ENCODE data around the gene NRF1.
A peak's percentile ranks its signal among the peaks of the same experiment; 100 is the strongest.
"Not testable (repeated sequence)": the region's sequence is repeated elsewhere in the genome, so short reads cannot be mapped to it uniquely, and the experiment has no call there.

The NRF1 gene

DNA sequence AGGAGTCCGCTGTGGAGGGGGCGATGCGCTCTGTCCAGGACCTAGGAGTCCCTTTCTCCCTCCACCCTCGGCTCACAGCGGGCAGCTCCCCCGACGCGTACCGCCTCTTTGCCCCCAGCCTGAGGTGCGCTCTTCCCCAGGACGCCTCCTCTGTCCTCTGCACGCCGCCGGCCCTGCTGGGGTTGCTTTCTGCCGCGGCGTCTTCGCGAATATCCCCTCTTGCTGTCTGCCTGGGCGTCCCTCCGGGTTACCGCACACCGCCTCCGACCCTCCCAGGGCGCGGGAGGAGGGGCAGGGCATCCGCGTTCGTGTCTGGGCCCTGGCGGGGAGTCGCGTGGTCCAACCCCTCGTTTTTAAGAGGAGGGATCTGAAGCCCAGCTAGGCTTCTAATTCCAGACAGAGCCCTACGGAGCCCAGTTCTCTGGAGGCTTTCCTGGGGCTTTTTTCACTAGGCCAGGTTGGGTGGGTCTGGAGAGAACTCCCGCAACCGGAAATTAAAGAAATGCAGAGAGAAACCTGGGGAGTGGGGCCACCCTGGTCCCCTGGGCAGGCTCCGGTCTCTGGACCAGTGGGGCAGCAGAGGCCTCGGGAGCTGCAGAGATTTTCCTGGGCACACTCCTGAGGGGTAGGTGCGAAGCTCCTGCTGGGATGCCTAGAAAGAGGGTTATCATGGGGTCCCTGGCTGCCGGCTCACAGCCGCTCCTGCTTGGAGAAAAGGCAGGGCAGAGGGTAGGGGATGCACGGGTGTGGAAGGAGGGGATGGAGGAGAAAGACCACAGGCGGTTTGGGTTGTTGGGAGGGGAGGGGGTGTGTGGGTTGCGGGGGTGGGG is 174.4 kb downstream of the NRF1 start:
- no peak for DNase-seq

DNA sequence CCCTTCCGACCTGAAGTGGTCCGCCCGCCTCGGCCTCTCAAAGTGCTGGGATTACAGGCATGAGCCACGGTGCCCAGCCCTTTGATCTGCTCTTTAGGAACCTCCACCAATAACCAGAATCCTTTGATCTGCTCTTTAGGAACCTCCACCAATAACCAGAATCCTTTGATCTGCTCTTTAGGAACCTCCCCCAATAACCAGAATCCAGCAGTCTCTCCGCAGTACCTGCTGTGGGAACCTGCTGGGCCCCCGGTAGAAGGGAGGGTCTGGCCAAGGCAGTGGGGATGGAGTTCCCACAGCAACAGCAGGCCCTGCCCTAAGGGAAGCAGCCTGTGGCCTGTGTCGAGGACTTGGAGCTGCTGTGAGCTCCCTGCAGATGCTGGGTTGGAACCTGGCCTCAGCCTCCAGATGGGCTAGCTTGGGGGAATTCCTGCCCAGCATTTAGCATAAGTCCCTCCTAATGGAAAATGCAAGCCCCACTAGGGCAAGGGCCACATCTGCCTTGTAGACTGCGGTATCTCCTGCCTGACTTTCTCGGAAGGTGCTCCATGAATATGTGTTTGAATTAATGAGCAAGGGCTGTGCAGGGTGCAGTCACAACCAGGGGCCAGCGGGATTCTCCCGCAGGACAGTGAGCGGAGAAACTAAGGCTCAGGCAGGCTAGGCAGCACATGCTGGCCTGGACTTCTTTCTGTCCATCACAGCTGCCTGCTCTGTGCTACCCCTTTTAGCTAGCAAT is 175.5 kb downstream of the NRF1 start:
- DNase-seq: no peak

DNA sequence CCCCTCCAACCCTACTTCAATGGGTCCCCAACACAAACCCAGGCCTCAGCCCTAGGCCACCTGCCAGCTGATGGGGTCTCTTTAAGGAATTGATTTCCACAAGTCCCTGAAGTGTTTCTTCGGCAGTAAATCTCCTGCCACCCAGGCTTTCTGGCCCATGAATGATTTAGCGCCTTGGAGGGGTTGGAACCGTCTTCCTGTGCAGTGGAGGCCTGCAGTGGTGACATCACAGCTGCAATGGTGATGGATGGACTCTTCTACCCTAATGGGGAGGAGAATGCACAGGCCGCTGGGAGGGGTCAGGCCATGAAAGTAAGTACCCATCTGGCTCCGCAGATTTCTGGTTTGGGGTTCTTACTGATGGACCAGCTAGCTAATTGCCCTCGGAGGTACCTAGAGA is 177.5 kb downstream of the NRF1 start:
- no peak for DNase-seq

DNA sequence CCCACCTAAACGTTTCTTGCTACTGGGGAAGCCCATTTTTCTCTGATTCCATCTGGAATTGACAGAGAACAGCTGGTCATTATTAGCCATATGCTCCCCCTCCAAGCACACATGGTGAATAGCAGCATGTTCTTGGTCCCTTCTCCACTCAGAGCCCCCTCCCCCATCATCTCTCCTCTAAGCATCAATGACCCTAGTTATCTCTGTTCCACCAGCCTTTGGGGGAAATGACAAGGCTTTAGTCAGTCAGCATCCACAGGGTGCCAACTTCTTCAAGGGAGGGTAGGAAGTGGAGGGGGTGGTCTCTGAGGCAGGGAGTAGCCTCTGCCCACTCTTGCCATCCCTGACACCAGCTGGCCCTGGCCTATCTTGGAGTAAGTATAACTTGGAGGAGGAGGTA is 178.1 kb downstream of the NRF1 start:
- no peak for DNase-seq

DNA sequence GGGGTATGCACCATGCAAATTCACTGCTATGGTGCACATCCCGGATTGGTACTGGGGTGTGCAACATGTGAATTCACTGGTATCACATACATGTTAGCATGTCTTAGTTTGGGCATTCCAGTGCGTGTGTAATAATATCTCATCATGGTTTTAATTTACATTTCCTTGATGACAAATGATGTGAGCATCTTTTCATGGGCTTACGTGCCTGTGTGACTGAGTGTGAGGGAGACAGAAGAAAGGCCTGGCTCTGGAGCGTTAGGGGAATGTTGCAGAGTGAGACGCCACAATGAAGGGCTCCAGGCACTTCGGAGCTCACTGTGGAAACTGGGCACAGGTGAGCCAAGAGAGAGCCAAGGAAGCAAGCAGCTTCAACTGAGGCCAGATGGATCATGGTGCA is 178.6 kb downstream of the NRF1 start:
- peak; percentile 69 for DNase-seq

DNA sequence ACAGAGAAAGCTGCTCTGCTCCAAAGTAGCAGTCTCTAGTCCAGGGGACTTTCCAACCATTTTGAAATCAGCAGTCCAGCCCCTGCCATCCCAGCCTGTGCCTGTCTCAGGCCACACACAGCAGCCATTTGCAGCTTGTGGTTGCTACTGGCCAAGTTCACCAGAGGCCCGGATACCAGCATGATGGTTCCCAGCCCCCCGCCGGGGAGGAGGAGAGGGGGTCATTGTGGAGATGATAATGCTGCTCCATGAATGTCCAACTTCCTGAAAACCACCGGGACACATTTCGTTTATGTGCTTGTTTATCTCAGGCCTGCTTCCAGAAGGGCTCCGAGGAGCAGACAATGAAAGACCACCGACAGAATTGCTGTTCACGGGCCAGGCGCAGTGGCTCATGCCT is 181.2 kb downstream of the NRF1 start:
- no peak for DNase-seq

DNA sequence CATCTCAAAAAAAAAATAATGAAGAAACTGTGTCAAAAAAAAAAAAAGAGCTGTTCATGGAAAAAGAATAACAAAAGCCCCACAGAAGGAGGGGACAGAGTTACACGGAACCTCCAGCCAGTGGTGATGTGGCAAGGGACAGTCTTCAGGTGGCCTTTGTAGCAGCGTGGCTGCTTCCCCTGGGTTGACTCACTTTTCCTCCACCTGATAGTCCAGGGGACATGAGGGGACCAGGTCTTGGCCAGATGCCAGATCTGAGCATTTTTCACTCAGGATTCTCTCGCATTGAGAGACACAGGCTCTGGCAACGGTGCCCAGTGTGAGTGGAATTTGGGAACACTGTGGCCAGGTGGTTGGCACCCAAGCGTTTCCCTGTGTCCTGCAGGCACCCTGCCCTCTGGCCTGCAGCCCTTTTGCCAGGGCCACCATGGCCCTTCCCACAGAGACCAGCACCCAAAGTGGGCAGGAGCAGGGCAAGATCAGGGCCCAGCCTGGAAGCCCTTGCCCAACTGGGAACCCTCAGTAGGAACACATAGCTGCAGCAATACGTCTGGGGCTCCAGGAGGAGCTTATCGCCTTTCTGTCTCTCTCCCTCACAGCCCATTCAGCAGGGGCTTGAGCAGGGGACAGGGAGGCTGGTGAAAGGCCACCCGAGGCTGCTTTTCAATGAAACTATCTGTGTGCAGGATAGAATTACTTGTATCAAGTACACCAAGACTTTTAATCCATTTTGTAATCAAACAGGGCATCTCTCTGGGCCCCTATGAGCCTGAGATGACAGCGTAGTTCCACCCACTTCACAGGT is 182.2 kb downstream of the NRF1 start:
- no peak for DNase-seq

DNA sequence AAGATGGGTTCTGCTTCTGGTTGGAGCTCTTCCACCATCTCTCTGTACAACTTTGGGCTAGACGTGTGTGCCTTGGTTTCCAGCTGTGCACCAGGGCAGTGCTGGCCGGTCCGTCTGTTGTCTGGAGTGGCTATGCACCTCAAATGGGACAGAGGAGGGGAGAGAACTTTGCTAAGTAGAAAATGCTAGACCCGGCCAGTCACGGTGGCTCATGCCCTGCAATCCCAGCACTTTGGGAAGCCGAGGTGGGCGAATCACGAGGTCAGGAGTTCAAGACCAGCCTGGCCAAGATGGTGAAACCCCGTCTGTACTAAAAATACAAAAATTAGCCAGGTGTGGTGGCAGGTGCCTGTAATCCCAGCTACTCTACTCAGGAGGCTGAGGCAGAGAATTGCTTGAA is 182.9 kb downstream of the NRF1 start:
- not testable (repeated sequence) for DNase-seq

DNA sequence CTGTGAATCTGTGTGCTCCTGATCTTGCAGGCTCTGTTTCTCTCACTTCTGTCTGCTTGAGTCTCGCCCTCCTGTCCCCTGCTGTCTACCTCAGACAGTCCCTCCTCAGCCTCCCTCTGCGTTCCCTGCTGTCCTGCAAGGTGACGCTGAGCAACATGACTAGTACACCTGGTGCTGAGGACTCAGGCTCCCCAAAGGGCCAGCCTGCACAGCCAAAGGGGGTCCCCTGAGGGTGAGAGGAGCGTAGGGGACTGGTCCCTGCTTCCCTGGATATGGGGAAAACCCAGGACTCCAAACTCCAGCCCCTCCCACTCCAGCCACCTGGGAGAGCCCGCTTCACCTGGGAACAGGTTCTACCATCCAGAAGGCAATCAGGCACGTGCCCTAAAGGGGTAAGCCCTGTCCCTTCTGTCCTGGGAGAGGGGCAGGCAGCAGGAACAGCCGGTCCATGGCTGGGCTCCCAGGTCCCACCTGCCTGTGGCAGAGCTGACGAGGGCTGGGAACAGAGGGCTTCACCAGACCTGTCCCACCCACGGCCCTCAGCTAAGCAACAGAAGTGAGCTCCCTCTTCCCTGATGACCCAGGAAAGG is 184.8 kb downstream of the NRF1 start:
- DNase-seq: no peak

DNA sequence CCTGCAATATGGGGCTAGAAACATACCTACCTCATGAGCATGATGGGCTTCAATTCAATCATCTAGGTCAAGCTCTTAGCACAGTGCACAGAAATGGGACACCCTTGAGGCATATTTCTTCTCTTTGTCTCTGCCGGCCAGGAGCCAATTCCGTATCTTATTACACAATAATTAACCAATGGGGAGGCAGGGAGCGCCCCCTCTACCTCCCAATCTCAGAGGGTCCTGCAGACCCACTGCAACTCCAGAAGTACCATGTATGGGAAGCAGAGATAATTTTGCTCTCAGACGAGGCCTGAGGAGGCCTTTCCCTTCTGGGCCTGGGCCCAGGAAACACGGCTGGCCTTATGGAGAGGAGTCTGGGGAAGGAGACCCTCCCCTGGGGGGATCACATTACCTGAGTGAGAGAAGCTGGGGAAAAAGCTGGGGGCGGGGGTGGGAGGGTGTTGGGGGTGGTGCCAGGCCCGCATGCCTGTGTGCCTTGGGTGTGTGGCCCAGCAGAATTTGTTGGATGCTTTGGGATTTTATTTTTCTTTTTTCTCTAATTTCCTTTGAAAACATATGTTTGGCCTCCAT is 185.8 kb downstream of the NRF1 start:
- DNase-seq: no peak

DNA sequence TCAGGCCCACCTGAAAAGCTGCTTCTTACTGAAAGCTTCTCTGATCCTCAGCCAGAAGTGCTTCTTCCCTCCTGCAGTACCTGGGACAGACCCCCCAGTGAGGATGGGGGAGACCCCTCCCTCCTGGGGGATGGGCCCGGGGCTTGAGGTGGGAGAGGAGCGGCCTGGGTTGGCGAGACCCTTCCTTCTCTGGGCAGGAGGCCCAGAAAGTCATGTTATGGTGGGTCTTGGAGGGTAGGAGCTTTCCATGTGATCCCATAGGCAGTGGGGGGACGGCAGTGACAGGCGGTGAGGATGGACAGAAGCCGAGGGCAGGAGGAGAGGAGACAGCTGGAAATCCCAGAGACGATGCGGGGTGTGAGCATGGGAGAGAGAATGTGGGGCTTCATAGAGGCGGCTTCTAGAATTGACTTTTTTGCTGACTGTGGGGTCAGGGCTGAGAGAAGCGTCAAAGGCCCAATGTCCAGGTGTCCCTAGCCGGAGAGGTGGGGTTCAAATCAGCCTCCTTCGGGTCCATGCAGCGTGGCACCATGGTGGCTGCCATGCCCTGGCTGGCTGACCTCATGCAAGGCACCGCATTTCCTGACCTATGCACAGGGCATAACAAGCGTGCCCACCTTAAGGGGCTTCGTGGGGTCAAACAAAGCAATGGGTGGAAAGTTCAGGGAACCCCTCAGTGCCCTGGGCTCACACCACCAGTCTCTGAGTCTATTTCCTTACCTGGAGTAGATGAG is 187.3 kb downstream of the NRF1 start:
- DNase-seq: no peak

DNA sequence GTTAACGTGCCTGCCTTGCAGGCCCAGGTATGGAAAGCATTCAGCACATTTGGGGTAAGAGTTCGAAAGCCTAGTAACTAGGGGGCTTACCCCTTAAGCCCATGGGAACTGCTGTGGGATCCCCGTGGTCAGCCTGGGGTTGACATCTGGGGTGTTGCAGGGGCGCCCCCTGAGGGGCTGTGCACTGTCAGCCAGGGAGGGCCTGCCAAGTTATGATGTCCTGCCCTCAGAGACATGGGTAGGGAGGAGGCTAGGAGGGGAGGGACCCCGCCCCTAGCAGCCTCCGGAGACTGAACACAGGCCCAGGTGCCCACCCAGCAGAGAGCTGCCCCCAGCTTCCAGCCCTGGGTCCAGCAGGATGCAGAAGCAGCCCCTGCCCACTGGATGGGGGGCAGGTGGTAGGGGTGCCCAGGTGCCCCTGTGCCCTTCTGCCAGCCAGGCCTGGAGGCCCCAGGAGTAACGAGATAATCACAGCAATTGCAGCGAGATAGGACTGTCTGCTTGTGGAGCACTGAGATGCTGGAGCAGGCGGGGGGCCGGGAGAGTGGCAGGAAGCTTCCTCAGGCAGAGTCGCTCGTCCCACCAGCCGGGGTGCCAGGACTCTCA is 187.9 kb downstream of the NRF1 start:
- DNase-seq: no peak

DNA sequence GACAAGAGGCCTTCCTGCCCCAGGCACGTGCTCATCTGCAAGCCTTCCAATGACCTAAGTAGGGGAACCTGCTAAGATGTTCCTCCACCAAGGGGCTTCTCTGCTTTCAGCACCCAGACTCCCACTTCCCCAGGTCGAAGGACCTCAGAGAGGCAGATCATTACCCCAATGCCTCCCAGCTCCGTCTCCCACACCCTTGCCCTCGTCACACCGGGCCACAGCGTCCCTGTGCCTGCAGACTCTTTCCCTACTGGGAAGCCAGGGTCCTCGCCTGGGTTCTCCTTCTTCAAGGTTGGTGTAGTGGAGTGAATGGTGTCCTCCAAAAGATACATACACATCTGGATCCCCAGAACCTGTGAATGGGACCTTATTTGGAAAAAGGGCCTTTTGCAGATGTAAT is 189.4 kb downstream of the NRF1 start:
- DNase-seq: no peak

DNA sequence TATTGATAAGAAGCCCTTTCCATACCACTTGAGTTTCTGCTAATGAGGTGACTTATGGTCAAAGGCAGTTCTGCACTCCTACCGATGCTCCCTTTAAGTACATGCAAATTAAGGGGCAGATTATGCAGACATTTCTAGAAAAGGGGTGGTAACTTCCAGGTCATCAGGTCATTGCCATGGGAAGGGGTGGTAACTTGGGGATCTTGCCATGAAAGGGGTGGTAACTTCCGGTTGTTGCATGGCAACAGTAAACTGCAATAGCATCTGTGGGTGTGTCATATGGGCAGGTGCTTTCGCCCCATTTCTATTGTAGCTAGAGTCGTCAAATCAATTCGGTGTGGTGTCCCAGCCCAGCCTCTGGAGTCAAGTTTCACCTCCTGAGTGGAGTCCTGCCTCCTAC is 190.4 kb downstream of the NRF1 start:
- DNase-seq: no peak

DNA sequence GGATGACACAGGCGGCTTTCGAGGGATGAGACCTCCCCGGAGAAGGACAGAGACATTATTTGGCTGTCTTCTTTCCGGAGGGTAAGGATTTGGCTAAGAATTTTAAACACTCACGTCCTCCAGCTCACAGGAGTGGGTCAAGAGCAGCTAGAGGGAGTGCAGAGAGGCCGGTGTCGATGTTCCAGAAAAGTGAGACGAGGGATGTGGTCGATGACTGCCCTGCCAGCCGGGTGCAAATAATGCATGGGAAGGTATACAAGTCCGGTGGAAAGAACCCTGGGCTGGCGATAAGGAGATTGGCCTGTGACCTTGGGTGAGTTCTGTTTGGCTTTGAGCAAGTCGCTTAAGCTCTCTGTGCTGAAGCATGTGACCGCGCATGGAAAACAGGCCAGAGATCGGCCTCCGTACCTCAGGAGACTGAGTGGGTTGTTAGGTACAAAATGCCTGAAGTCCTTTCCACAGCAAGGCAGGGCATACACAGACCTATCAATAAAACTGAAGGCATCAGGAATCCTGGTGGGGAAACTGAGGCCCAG is 192.1 kb downstream of the NRF1 start:
- no peak for DNase-seq

DNA sequence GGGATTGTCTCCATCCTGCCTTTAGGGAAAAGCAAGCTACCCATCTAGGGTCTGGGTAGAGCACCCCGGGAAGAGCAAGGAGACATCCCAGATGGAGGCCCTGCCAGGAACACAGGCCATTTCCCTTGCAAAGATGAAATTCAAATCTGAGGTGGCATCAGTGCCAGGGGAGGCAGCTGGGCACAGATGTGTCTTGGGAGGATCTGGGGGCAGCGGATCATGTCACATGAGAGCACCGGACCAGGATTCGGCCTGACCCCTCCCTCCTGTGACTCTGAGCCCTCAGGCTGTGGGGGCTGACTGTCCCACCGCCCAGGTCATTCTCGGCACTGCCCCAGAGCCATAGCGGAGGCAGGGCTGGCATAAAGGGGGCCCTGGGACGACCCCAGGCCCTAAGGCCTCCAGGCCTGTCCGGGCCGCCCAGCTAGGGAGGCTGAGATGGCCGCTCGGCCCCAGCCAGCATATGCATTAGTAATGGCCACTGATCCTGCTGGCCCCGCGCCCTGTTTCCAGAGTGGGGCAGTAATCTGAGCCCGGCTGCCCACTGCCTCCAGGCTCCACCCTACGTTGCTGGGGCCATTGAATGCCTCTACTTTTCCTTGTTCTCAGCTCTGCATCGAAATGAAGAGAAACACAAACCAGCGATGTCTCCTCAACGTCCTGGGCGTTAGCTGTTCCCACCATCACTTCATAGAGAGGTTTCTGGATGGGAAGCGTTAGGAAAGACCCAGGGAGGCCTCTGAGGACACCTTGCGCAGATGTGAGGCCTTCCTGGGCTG is 192.8 kb downstream of the NRF1 start:
- DNase-seq: no peak

DNA sequence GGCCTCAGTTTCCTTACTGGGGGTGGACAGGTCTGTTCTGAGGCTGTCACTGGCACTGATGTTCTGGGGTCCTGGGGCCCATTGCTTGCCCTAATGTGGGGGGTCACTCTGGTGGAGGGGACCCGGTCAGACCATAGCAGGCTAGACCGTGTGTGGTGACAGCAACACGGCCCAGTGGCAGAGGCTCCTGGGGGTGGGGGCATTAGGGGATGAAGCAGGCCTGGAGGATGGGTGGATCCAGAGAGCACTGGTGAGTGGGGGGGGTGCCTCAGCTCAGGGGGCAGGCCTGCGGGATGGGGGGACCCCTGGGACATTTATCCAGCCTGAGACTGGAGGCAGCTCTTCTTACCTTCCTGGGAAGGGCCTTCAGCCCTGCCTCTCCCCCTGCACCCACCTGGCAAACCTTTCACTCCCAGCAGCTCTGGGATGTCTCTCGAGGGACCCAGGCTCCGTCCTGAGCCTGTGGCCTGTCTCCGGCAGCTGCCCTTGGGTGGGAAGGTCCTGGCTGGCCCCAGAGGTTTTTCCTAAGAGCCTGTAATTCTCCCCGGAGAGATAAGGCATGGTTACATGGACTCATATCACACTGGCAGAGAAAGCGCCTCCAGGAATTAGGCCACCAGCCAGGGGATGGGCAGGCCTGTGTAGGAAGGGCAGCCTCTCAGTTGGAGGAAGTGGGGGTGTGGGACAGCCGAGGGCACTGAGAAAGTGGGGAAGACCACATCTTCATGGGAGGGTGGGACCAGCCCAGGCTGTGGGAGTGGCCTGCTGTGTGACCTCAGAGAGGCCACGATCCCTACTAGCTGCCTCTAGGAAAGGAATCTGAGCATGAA is 193.6 kb downstream of the NRF1 start:
- DNase-seq: no peak
